GM21529 (cell line): Measurements from ENCODE around the gene ATP8A2.

Experiments
- ATAC-seq: cut with Tn5 transposase; IDR thresholded peaks from one replicate; pipeline ENCODE4 v1.9.1; 2021; ENCODE audit not compliant: unreplicated experiment

Gene ATP8A2

DNA sequence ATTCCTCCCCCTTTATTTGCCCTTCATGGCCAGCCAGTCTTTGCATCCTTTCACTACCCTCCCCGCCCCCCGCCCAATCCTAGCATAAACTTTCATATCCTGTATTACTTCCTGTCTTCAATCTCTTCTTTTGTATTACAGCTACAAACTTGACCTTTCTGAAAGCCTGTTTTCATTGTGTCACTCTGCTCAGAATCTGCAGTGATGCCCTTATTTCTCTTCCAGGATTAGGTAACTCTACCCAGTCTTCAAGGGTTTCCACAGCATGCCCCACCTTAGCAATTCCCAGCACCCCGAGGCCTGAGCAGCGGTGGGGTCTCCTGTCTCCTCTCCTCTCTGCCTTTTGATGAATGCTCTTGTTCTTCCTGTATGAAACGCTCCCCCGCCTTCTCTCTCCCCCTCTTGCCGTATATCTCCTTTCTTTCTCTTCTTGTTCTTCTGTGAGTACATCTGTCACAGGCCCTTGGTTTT is 534.5 kb downstream of the ATP8A2 start:
- no peak for ATAC-seq

GRCh38 chr13:25908366-25908765 is 536.6 kb downstream of the ATP8A2 start:
- no peak for ATAC-seq

- no peak for ATAC-seq
These were observed 538.5 kb downstream of the ATP8A2 start for GRCh38 chr13:25910243-25910642.

- no peak for ATAC-seq
These were observed 539.2 kb downstream of the ATP8A2 start for GRCh38 chr13:25910991-25911419.

- no peak for ATAC-seq
These were observed 541.2 kb downstream of the ATP8A2 start for GRCh38 chr13:25912961-25913360.

DNA sequence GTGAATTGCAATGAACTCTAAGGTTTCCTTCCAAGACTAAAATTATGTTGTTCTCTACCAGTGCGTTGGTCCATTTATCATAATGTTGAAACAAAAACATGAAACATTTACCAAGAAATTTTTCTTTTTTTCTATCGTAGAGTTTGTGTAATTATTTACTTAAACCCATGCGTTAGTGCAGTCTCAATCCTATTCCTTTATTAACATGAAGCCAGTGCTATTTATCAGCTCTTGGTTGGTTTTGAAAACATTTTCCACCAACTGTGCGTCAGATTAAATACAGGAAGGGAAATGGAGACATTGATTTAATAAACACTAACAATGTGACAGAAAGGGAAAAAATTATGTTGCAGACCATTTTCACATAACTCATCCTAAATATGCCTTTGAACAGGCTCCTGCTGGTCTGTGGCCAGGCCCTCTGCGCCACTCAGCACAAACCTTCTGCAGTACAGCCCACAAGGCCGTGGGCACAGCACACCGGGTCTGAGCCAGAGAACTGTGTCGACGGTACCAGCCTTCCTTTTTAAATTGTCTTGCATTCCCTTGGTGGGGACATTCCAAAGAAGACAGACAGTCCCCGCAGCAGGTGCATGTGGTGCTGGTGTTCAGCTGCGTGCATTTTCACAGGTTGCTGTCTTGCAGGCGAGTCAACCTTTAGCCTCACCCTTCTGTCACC is 544.2 kb downstream of the ATP8A2 start:
- no peak for ATAC-seq

DNA sequence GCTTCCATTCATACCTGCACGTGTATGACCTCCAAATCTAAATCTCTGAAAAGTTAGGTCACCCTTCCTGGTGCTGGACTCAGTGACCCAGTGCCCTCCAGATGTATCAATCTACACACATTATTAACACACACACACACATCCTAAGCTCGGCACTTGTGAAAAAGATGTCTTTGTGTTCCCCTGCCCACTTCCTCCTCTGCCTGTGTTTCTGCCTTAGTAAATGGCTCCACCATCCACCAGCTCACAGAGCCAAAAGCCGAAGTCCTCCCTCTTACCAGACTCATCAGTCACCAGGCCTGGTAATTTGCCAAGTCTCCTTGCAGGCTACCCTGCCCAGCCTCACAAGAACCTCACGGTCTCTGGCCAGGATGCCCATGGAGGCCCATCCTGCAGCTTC is 548.5 kb downstream of the ATP8A2 start:
- no peak for ATAC-seq

DNA sequence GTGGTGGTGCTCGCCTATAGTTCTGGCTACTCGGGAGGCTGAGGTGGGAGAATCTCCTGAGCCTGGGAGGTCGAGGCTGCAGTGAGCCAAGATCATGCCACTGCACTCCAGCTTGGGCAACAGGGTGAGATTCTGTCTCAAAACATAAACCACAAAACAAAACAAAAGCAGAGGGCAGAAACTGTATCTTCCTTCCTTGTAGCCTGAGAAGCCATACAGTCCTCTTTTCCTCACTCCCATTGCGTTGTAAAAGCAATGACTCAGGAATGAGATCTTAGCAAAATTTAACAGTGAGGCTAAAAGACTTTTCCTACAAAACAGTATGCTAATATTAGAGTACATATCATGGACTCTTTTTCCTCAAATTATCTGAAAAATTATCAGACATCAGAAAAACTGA is 549.2 kb downstream of the ATP8A2 start:
- no peak for ATAC-seq

- no peak for ATAC-seq
These were observed 550.6 kb downstream of the ATP8A2 start for GRCh38 chr13:25922376-25922775.

GRCh38 chr13:25923217-25924085 is 551.7 kb downstream of the ATP8A2 start:
- ATAC-seq = no peak

GRCh38 chr13:25927363-25927762 is 555.6 kb downstream of the ATP8A2 start:
- no peak for ATAC-seq

- ATAC-seq = no peak
These were observed 556.2 kb downstream of the ATP8A2 start for GRCh38 chr13:25927932-25928331.

DNA sequence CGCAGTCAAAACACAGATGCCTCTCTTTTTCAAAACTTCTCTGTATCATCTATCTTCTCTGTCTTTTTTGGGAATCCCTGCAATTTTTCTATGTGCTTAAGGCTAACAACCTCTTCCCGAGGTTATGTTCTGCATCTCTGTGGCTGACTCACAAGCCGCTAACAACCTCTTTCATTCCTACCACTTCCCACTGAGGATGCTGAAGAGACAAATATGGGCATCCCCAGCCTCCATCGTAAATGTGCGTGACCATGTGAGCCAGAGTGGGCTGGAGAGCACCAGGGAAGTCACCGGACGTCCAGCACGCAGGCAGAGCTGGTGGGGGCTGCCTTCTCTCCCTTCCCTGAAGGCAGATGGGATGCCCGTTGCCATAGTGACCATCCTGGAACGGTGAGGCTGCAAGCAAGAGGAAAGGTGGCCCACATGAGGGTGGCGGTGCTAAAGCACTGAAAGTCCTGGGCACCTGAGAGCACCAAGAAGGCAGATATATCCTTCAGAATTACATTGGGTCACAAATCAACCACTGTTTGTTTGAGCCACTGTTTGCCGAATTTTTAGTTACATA is 557.2 kb downstream of the ATP8A2 start:
- ATAC-seq = no peak

- ATAC-seq = no peak
These were observed 558.0 kb downstream of the ATP8A2 start for GRCh38 chr13:25929816-25930215.

- ATAC-seq = no peak
These were observed 558.9 kb downstream of the ATP8A2 start for GRCh38 chr13:25930653-25931052.

- no peak for ATAC-seq
These were observed 560.6 kb downstream of the ATP8A2 start for GRCh38 chr13:25932365-25932764.

- ATAC-seq = no peak
These were observed 561.7 kb downstream of the ATP8A2 start for GRCh38 chr13:25933520-25933919.

GRCh38 chr13:25934127-25934526 is 562.4 kb downstream of the ATP8A2 start:
- no peak for ATAC-seq

DNA sequence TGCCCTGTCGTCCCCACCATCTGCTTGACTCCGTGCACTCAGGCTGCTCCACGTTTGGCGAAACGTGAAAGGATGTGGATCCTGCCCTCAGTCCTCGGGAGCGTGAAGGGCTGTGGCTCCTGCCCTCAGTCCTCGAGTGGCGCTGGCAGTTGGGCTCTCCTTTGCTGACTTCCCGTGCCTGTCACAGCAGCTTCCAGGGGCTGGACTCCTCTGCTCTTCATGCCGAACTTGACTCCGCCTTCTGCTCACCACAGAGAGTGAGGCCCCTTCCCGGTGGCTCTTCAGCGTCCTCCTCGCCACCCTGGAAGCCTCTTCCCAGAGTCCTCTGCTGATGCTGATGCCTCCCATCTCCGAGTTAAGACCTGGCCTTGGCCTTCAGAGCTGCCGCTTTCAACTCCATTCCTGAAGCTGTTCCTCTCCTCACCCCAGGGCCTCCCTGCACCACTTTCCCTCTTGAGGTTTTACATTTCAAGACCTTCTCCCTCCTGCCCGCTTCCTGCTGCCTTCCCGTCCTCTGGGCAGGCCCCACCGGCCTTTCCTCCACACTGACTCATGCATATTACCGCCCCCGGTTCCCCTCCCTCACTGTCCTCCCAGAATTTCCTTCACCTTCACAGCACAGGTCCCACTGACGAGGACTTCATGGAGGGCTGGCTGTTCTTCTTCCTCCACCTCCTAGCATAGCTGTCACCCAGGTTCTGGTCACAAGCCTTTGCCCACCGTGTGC is 568.4 kb downstream of the ATP8A2 start:
- no peak for ATAC-seq

DNA sequence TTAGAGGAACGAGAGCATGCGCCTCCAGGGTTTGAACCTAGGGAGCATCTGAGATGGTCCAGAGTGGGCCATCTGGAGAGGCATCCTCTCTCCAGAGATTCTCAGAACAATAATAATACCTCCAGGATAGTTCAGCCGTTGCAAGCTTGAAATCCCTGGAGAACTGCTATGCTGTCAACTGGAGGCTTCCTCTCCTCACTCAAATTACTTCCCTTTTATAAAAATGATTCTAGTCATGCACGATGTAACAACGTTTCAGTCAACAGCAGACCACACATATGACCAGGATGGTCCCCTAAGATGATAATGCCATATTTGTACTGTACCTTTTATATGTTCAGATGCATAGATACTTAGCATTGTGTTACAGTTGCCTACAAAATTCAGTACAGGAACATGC is 571.3 kb downstream of the ATP8A2 start:
- no peak for ATAC-seq

- no peak for ATAC-seq
These were observed 571.9 kb downstream of the ATP8A2 start for GRCh38 chr13:25943658-25944057.
